HCT116 (cell line): ENCODE measurements around the gene NUP54. TPM values are rescaled to one million over a fixed set of nuclear protein-coding genes. Genes with fewer than 3 reads are reported as not detected.

Experiments used
- ATAC-seq: fragments of 200-7000 bp; cut with Tn5 transposase; 2 replicates; pipeline ENCODE4 v1.9.1; 2020; ENCODE audit warnings: mild to moderate bottlenecking, moderate library complexity
- BruUV-seq: library from RNA; stranded (reverse); fragments of 400-500 nt; replicated peaks from 2 replicates; lab custom pipeline; 2021; lab: Mats Ljungman, UMichigan
- CTCF ChIA-PET: fragments of 300-600 bp; sonication (Branson Sonifier 250); formaldehyde crosslinking; loops from one replicate; lab custom pipeline; 2021; ENCODE audit warnings: antibody characterized with exemption; lab: Charles Lee
- POLR2A ChIA-PET: fragments of 300-600, 350-600 bp; sonication (Branson Sonifier 250); formaldehyde crosslinking; loops from one replicate; lab custom pipeline; 2021; ENCODE audit warnings: antibody characterized with exemption; lab: Charles Lee
- RAD21 ChIA-PET, 2 experiments: fragments of 300-600 bp; sonication (Branson Sonifier 250); formaldehyde crosslinking; loops; one replicate each; lab custom pipeline; 2023; ENCODE audit warnings: low total read pairs in 2 of 2; ENCODE audit not compliant: uncharacterized antibody in 2 of 2, unreplicated experiment in 2 of 2, low non-redundant PET in 1 of 2; lab: Charles Lee
- DNase-seq: peaks from one replicate; pipeline ENCODE4 v3.0.0-alpha.2; 2010; ENCODE audit warnings: low read depth, low spot score
- H2AFZ ChIP-seq: fragments of 200-600 bp; shearing (Covaris generic), sonication (generic); 2 replicates; pipeline ENCODE4 v1.6.1; 2017; ENCODE audit warnings: low read depth, mixed run types, mixed read lengths, antibody characterized with exemption, low read length; ENCODE audit not compliant: poor library complexity, severe bottlenecking
- H3K27ac ChIP-seq: 2 replicates; pipeline ENCODE4 v1.5.1; 2012; ENCODE audit warnings: low read depth, low read length
- H3K27me3 ChIP-seq: fragments of 200-600 bp; sonication (generic); 2 replicates; pipeline ENCODE4 v1.6.1; 2016; ENCODE audit warnings: mixed run types, low read length, mixed read lengths; ENCODE audit not compliant: insufficient read depth
- H3K36me3 ChIP-seq, 2 experiments: fragments of 200-500 bp in 1 of 2; fragments of 200-600 bp in 1 of 2; sonication (Bioruptor generic) in 1 of 2; sonication (generic) in 1 of 2; 2 replicates each; pipeline versions ENCODE4 v1.5.1 to v1.6.1; 2014 to 2016; ENCODE audit warnings: low read length in 2 of 2, inconsistent platforms in 1 of 2, mixed read lengths in 1 of 2, mixed run types in 1 of 2; ENCODE audit not compliant: insufficient read depth in 2 of 2, control insufficient read depth in 1 of 2
- H3K4me1 ChIP-seq, 2 experiments: fragments of 200-600 bp in 1 of 2; sonication (generic) in 1 of 2; 2 replicates each; pipeline versions ENCODE4 v1.5.1 to v1.6.1; 2012 to 2017; ENCODE audit warnings: low read length in 2 of 2, inconsistent platforms in 1 of 2, mild to moderate bottlenecking in 1 of 2, mixed read lengths in 1 of 2, mixed run types in 1 of 2, moderate library complexity in 1 of 2; ENCODE audit not compliant: insufficient read depth in 2 of 2, control insufficient read depth in 1 of 2
- H3K4me2 ChIP-seq: fragments of 200-600 bp; sonication (generic); 2 replicates; pipeline ENCODE4 v1.6.1; 2017; ENCODE audit warnings: mixed run types, low read length, mixed read lengths
- H3K4me3 ChIP-seq, 2 experiments: fragments of 200-600 bp in 1 of 2; sonication (generic) in 1 of 2; replicated peaks in 1 of 2; 2 replicates each; pipeline ENCODE4 v1.5.1; 2011 to 2016; ENCODE audit warnings: low read length in 2 of 2, control low read depth in 1 of 2, low read depth in 1 of 2, mild to moderate bottlenecking in 1 of 2, mixed read lengths in 1 of 2, mixed run types in 1 of 2
- H3K79me2 ChIP-seq: fragments of 200-600 bp; sonication (generic); 2 replicates; pipeline ENCODE4 v1.6.1; 2017; ENCODE audit warnings: mild to moderate bottlenecking, mixed run types, low read length, moderate library complexity, mixed read lengths; ENCODE audit not compliant: insufficient read depth
- H3K9ac ChIP-seq: fragments of 200-600 bp; sonication (generic); 2 replicates; pipeline ENCODE4 v1.6.1; 2016; ENCODE audit warnings: low read length, mixed read lengths
- H3K9me2 ChIP-seq: fragments of 200-600 bp; sonication (generic), shearing (Covaris generic); 2 replicates; pipeline ENCODE4 v1.6.1; 2017; ENCODE audit warnings: mixed run types, mild to moderate bottlenecking, moderate library complexity; ENCODE audit not compliant: insufficient read depth
- H3K9me3 ChIP-seq, 2 experiments: fragments of 200-500 bp in 1 of 2; fragments of 200-600 bp in 1 of 2; sonication (Bioruptor generic) in 1 of 2; sonication (generic) in 1 of 2; 2 replicates each; pipeline ENCODE4 v1.6.1; 2014 to 2017; ENCODE audit warnings: low read length in 2 of 2, mixed read lengths in 2 of 2, inconsistent platforms in 1 of 2, low read depth in 1 of 2, mild to moderate bottlenecking in 1 of 2, mixed run types in 1 of 2, moderate library complexity in 1 of 2; ENCODE audit not compliant: control insufficient read depth in 1 of 2, insufficient read depth in 1 of 2
- H4K20me1 ChIP-seq: fragments of 200-600 bp; sonication (generic), shearing (Covaris generic); 2 replicates; pipeline ENCODE4 v1.6.1; 2017; ENCODE audit warnings: mixed run types, mild to moderate bottlenecking, moderate library complexity; ENCODE audit not compliant: insufficient read depth
- CBX3 ChIP-seq: IDR thresholded peaks from 2 replicates; pipeline ENCODE4 v1.6.1; 2012; ENCODE audit warnings: low read depth
- CEBPB ChIP-seq: IDR thresholded peaks from 2 replicates; pipeline ENCODE4 v1.6.1; 2012; ENCODE audit warnings: low read depth
- ELF1 ChIP-seq: IDR thresholded peaks from 2 replicates; pipeline ENCODE4 v1.6.1; 2012; ENCODE audit warnings: low read depth, borderline replicate concordance
- EZH2 ChIP-seq: fragments of 200-600 bp; sonication (generic); IDR thresholded peaks from 2 replicates; pipeline ENCODE4 v1.6.1; 2017; ENCODE audit warnings: antibody characterized with exemption, mixed run types
- EZH2phosphoT487 ChIP-seq: fragments of 200-600 bp; IDR thresholded peaks from 2 replicates; pipeline ENCODE4 v1.6.1; 2018; ENCODE audit warnings: antibody characterized with exemption, borderline replicate concordance
- FOSL1 ChIP-seq: IDR thresholded peaks from 2 replicates; pipeline ENCODE4 v1.6.1; 2012; ENCODE audit warnings: low read depth
- POLR2A ChIP-seq: IDR thresholded peaks from 2 replicates; pipeline ENCODE4 v1.7.0; 2011; ENCODE audit warnings: borderline replicate concordance; ENCODE audit not compliant: insufficient read depth, insufficient read length; ENCODE audit errors: extremely low read depth
- SRF ChIP-seq: IDR thresholded peaks from 2 replicates; pipeline ENCODE4 v1.6.1; 2012; ENCODE audit warnings: low read depth
- TCF7L2 ChIP-seq: IDR thresholded peaks from 2 replicates; pipeline ENCODE4 v1.7.0; 2011; ENCODE audit warnings: borderline replicate concordance, inconsistent platforms; ENCODE audit not compliant: insufficient read depth, insufficient read length; ENCODE audit errors: extremely low read depth
- ZFX ChIP-seq: fragments of 450-650 bp; IDR thresholded peaks from 2 replicates; pipeline ENCODE4 v1.6.1; 2017
- intact Hi-C: fragments of 100-400 bp; cut with micrococcal nuclease; formaldehyde crosslinking; loops from 2 replicates; pipeline ENCODE4 v1.10.0; 2022
- total RNA-seq: library from RNA; stranded (reverse); gene quantifications from one replicate; pipeline ENCODE4 v1.2.1, GENCODE V29; 2021; ENCODE audit not compliant: unreplicated experiment
- TF ChIP-seq, protein P1 (sequence below): IDR thresholded peaks from 2 replicates; pipeline ENCODE4 v1.6.1; 2012; ENCODE audit warnings: low read depth
- TF ChIP-seq, protein P2 (sequence below): IDR thresholded peaks from 2 replicates; pipeline ENCODE4 v1.6.1; 2012

NUP54 gene
- total RNA-seq, 1 experiment from 2014 or later = 53.9 TPM

GRCh38 chr4:76125816-76126215 lies 22.4 kb downstream of the NUP54 start:
- no TSS peak for BruUV-seq
- no peaks in the 10 kb centered on the region for H3K9me3 ChIP-seq
- ChIA-PET CTCF (no interaction called here), RAD21 (interaction anchor here in 1 of 2 experiments (0.6 kb wide), 1 partner anchor 181 kb away, joined by 3 read pairs; the partner anchor contains the start of gene STBD1), POLR2A (no interaction called here)
- no peak overlapping the region for H3K27ac ChIP-seq
- no peaks in the 10 kb centered on the region for H3K27me3 ChIP-seq
- no peak overlapping the region for H3K9ac ChIP-seq
- peaks cover 25 to 40% of the 10 kb centered on the region in 2 experiments for H3K36me3 ChIP-seq
- no peak overlapping the region for H2AFZ ChIP-seq
- ATAC-seq (no peak), DNase-seq (no peak)
- no peaks in the 10 kb centered on the region for H3K4me1 ChIP-seq
- intact Hi-C loops = no loop called here
- H3K4me2 ChIP-seq = no peak overlapping the region
- peaks cover 47% of the 10 kb centered on the region for H3K79me2 ChIP-seq
- H4K20me1 ChIP-seq = 0 out of 2 replicates have a peak, but pooled peaks cover 5% of the 10 kb centered on the region
- no peak overlapping the region for H3K4me3 ChIP-seq
- no peaks in the 10 kb centered on the region for H3K9me2 ChIP-seq
- TF ChIP-seq ZFX (no peak), ELF1 (no peak), CBX3 (no peak), EZH2 (no peak), EZH2phosphoT487 (no peak), TCF7L2 (no peak), SRF (no peak), FOSL1 (no peak), POLR2A (no peak), CEBPB (no peak)
- TF ChIP-seq, protein P1, sequence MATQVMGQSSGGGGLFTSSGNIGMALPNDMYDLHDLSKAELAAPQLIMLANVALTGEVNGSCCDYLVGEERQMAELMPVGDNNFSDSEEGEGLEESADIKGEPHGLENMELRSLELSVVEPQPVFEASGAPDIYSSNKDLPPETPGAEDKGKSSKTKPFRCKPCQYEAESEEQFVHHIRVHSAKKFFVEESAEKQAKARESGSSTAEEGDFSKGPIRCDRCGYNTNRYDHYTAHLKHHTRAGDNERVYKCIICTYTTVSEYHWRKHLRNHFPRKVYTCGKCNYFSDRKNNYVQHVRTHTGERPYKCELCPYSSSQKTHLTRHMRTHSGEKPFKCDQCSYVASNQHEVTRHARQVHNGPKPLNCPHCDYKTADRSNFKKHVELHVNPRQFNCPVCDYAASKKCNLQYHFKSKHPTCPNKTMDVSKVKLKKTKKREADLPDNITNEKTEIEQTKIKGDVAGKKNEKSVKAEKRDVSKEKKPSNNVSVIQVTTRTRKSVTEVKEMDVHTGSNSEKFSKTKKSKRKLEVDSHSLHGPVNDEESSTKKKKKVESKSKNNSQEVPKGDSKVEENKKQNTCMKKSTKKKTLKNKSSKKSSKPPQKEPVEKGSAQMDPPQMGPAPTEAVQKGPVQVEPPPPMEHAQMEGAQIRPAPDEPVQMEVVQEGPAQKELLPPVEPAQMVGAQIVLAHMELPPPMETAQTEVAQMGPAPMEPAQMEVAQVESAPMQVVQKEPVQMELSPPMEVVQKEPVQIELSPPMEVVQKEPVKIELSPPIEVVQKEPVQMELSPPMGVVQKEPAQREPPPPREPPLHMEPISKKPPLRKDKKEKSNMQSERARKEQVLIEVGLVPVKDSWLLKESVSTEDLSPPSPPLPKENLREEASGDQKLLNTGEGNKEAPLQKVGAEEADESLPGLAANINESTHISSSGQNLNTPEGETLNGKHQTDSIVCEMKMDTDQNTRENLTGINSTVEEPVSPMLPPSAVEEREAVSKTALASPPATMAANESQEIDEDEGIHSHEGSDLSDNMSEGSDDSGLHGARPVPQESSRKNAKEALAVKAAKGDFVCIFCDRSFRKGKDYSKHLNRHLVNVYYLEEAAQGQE = no peak
- TF ChIP-seq, protein P2, sequence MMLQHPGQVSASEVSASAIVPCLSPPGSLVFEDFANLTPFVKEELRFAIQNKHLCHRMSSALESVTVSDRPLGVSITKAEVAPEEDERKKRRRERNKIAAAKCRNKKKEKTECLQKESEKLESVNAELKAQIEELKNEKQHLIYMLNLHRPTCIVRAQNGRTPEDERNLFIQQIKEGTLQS = no peak
- TF ChIP-seq, all 23 proteins: peak for 0
